Measurements from ENCODE around the gene TNS1.

DNA sequence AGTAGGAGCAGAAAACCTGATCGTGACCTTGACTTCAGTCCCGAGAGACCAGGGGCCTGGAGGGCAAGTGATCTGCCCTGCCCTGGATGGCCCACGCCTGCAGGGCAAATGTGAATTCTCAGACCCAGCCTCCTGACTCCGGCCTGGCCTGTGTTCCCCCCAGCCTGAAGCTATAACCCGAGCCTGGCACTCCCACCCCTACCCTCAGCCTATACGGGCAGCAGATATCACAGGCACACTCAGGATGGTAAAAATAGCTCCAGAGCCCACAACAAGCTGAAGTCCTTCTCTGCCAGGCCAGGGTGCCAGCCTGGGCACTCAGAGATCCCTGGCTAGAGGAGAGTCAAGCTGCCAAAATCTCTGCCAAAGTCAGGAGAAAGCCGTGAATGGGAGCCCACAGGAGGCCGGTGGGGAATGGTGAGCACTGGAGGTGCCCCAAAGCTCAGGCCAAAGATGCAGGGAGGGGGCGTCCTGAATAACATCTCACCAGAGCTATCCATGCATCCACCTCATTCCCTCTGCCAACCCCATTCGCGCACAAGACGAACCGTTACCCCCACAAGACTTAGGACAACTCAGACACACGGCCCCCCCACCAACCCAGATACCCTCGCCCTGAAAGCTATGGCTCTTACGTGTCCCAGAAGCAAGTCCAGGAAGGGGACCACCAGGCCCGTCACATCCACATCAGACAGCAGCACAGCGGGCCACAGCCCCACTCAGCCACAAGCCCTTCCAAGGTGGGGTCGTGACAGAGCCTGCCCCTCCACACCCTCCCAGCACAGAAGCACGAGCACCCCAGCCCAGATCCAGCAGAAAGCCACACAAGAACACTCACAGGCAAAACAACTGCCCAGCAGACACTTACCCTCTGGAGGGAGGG lies 144.9 kb downstream of the TNS1 start:
- TF ChIP-seq EZH2 (IDR thresholded peaks at IDR 0.05; ENCODE audit: insufficient read depth, poor library complexity, severe bottlenecking) (no peak), EZH2phosphoT487 (IDR thresholded peaks at IDR 0.05; ENCODE audit: insufficient read depth, low read depth) (no peak)

Data from GM23248 (cell line).